Left ventricle myocardium inferior (tissue), 1 donor: Measurements from ENCODE around the gene SLC19A1. TPM values are rescaled to one million over a fixed set of nuclear protein-coding genes. Genes with fewer than 3 reads are reported as not detected.

Source experiments
- DNase-seq: peaks from one replicate; pipeline ENCODE4 v3.0.0-alpha.2; 2020
- H3K27ac ChIP-seq: fragments of 200-600 bp; replicated peaks from 2 replicates; pipeline ENCODE4 v1.8.0; 2021
- H3K27me3 ChIP-seq: fragments of 200-600 bp; 2 replicates; pipeline ENCODE4 v1.8.0; 2021; ENCODE audit warnings: low read depth
- H3K36me3 ChIP-seq: fragments of 200-600 bp; 2 replicates; pipeline ENCODE4 v1.8.0; 2021
- H3K4me1 ChIP-seq: fragments of 200-600 bp; 2 replicates; pipeline ENCODE4 v1.8.0; 2021
- H3K4me3 ChIP-seq: fragments of 200-600 bp; 2 replicates; pipeline ENCODE4 v1.8.0; 2021; ENCODE audit warnings: mild to moderate bottlenecking, moderate library complexity
- H3K9me3 ChIP-seq: fragments of 200-600 bp; replicated peaks from 2 replicates; pipeline ENCODE4 v1.8.0; 2021
- intact Hi-C: fragments of 100-400 bp; cut with micrococcal nuclease; formaldehyde crosslinking; loops from one replicate; pipeline ENCODE4 v1.11.0; 2022
- total RNA-seq: library from RNA; stranded (reverse); fragmentation: NEBNext Ultra II Directional; extraction: Animal tissue kit (Norgen Biotek cat#: 25700); gene quantifications from one replicate; pipeline ENCODE4 v1.2.1, GENCODE V29; 2021
- TF ChIP-seq, protein P1 (sequence below): fragments of 200-600 bp; IDR thresholded peaks from 2 replicates; pipeline ENCODE4 v1.8.0; 2021; ENCODE audit warnings: antibody characterized with exemption, mild to moderate bottlenecking, borderline replicate concordance
- donor health status: DM: no; HTN: yes; CAD: no; lungs with severe emphysema.

SLC19A1 gene
- total RNA-seq, 1 donor from 2014 or later, result 4.9 TPM

DNA sequence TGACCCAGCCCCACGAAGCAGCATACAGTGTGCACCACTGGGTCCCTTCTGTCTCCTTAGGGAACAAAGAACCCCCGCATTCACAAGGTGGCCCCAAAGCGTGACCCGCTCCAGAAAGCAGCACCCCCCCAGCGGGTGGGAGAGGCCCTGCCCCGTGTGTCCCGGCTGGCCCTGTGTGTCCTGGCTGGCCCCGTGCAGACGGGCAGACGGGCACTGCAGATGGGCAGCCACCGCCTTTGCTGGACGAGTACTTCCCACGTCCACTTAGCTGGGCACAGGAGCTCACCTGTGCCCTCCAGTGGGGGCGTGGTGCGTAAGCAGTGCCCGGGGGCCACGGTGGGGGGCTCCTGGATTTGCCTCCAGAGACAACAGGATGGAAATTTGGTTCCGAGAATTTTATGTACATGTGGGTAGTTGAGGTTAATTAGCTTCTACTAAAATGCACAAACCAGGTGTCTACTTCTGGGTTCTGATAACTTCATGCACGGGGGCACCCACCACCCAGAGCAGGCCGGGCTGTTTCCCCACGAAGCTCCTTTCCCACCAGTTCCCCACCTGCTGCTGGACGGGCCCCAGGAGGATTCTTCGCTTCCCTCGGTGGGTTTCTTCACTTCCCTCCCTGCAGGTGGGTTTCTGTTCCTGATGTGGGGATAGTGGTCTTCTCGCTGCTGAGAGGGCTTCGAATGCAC is 33.2 kb upstream of the SLC19A1 start:
- TF ChIP-seq, protein P1, sequence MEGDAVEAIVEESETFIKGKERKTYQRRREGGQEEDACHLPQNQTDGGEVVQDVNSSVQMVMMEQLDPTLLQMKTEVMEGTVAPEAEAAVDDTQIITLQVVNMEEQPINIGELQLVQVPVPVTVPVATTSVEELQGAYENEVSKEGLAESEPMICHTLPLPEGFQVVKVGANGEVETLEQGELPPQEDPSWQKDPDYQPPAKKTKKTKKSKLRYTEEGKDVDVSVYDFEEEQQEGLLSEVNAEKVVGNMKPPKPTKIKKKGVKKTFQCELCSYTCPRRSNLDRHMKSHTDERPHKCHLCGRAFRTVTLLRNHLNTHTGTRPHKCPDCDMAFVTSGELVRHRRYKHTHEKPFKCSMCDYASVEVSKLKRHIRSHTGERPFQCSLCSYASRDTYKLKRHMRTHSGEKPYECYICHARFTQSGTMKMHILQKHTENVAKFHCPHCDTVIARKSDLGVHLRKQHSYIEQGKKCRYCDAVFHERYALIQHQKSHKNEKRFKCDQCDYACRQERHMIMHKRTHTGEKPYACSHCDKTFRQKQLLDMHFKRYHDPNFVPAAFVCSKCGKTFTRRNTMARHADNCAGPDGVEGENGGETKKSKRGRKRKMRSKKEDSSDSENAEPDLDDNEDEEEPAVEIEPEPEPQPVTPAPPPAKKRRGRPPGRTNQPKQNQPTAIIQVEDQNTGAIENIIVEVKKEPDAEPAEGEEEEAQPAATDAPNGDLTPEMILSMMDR, result no peak
- peak; percentile 4 for DNase-seq
- no peaks in the 10 kb centered on the region for H3K9me3 ChIP-seq
- intact Hi-C loops, result no loop called here
- H3K4me1 ChIP-seq, result no peaks in the 10 kb centered on the region
- no peak overlapping the region for H3K4me3 ChIP-seq
- H3K36me3 ChIP-seq, result no peaks in the 10 kb centered on the region
- no peak overlapping the region for H3K27ac ChIP-seq
- H3K27me3 ChIP-seq, result peaks cover 69% of the 10 kb centered on the region

DNA sequence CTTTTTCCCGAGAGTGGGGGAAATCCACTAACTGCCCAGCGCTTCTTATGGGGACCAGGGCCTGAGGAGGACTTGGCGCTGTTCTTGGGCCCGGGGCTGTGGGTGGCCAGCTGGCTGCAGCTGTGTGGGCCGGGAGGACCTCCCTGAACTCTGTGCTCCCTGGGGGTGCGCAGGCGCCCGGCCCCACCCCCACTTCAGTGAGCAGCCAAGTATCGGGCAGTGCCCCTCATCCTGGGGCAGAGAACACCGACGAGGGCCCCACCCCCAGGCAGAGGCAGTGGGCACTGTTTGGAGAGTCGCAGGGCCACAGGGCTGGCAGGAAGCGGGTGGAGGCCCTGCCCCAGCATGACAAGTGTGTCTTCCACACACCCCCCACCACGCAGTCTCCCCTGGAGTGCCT is 32.5 kb upstream of the SLC19A1 start:
- Histone ChIP-seq H3K4me3 (no peak overlapping the region), H3K9me3 (no peaks in the 10 kb centered on the region), H3K4me1 (no peaks in the 10 kb centered on the region), H3K27me3 (peaks cover 62% of the 10 kb centered on the region), H3K36me3 (no peaks in the 10 kb centered on the region), H3K27ac (no peak overlapping the region)
- peak; percentile 6 for DNase-seq
- TF ChIP-seq, protein P1, result no peak
- intact Hi-C loops, result no loop called here

DNA sequence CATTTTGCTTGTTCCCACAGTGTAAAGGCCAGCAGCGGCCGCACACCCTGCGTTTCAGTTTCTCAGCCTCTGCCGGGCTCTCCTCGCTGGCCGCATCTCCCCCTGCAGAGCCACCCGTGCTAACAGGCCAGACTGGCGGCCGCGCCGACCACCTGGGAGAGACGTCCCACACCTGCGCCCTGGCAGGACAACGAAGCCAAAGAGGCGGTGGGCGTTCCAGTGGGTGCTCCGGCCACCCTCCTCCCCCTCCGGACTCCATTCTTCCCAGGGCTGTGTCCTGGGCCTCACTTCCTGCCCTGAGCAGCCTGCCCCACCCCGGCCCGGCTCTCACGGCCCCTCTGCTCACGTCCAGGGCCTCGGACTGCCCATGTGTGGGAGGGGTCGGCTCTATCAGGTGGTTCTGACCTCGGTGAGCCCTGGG is 31.9 kb upstream of the SLC19A1 start:
- Histone ChIP-seq H3K9me3 (no peaks in the 10 kb centered on the region), H3K4me3 (no peak overlapping the region), H3K27me3 (peaks cover 62% of the 10 kb centered on the region), H3K36me3 (no peaks in the 10 kb centered on the region), H3K27ac (no peak overlapping the region), H3K4me1 (no peaks in the 10 kb centered on the region)
- intact Hi-C loops, result no loop called here
- TF ChIP-seq, protein P1, result no peak
- peak; percentile 9 for DNase-seq

DNA sequence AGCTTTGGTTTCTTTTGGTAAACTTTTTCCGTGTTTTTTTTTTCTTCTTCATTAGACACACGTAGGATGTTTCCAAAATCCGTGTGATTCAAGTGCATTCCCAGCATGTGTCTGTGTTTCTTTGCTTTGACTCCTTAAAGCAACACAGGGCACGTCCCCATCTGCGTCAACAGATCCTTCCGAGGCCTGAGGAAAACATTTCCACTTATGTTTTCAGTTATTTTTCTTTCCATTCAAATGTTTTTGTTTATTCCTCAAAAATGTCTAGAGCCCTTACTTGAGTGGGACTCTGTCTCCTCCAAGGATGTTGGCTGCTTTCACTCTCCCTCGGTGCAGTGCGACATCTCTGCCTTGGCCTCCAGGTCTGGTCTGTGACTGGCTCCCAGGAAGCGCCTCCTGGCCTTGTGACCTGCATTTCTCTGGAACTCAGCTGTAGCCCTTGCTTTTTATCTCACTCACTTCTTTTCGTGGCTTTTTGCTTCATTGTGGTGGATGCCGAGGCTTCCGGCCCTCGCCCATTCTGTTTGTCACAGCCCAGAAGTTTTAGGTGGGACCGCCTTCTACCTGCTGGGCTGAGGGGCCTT is 31.3 kb upstream of the SLC19A1 start:
- no peak overlapping the region for H3K4me3 ChIP-seq
- no peaks in the 10 kb centered on the region for H3K36me3 ChIP-seq
- no peaks in the 10 kb centered on the region for H3K9me3 ChIP-seq
- TF ChIP-seq, protein P1, result no peak
- intact Hi-C loops, result no loop called here
- DNase-seq, result no peak
- no peak overlapping the region for H3K27ac ChIP-seq
- H3K4me1 ChIP-seq, result no peaks in the 10 kb centered on the region
- peaks cover 61% of the 10 kb centered on the region for H3K27me3 ChIP-seq

DNA sequence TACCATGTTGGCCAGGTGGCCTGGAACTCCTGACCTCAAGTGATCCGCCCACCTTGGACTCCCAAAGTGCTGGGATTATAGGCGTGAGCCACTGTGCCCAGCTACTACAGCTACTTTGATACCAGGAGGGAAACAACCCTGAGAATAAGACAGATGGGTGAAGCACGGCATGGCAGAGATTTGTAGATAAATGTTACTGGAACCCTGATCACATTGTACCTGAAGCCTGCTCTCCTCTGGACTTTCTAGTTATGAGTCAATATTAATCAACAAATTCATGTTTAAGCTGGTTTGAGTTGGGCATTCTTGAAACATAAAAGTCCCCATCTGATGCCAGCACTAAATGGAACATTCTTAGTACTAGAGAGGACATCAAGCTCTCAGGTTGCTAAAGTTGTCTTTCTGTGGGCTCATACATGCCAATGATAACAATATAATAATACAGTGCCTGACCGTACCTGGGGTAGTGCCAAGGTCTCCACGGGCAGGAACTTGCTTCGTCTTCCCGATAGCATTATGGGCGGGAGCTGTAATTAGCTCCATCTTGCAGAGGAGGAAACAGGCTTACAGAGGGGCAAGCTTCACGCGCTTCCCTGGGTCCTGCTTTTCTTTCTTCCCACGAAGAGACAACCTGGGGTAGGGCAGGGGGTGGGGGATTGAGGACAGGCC is 30.7 kb upstream of the SLC19A1 start:
- H3K27ac ChIP-seq, result no peak overlapping the region
- TF ChIP-seq, protein P1, result no peak
- DNase-seq, result no peak
- H3K4me1 ChIP-seq, result no peaks in the 10 kb centered on the region
- no peaks in the 10 kb centered on the region for H3K36me3 ChIP-seq
- H3K9me3 ChIP-seq, result no peaks in the 10 kb centered on the region
- H3K27me3 ChIP-seq, result peaks cover 61% of the 10 kb centered on the region
- no peak overlapping the region for H3K4me3 ChIP-seq
- intact Hi-C loops, result no loop called here
